Measurements from ENCODE around the gene UBAC2.

The UBAC2 gene

GRCh38 chr13:99312493-99312883, 111.8 kb downstream of the UBAC2 start:
- no peak for TF ChIP-seq CTCF (IDR thresholded peaks at IDR 0.05; ENCODE audit: low read length)
- no peak for TF ChIP-seq EZH2 (IDR thresholded peaks at IDR 0.05; ENCODE audit: borderline replicate concordance, low read length)
- H2AFZ ChIP-seq (ENCODE audit: low read length) = no peak overlapping the region
- no peaks in the 10 kb centered on the region for H3K9me3 ChIP-seq (ENCODE audit: low read length)
- H3K79me2 ChIP-seq (ENCODE audit: insufficient read depth, low read length) = peaks cover 14% of the 10 kb centered on the region
- H3K27ac ChIP-seq (ENCODE audit: low read depth, low read length, poor library complexity, severe bottlenecking) = peak overlapping the region; percentile 85
- H3K4me1 ChIP-seq (ENCODE audit: insufficient read depth, low read length, severe bottlenecking) = peaks cover 82% of the 10 kb centered on the region
- 0 out of 2 replicates have a peak, but pooled peaks cover 4% of the 10 kb centered on the region for H3K36me3 ChIP-seq (ENCODE audit: insufficient read depth, low read length)
- H3K27me3 ChIP-seq (ENCODE audit: insufficient read depth, low read length) = no peaks in the 10 kb centered on the region
- H3K4me2 ChIP-seq (ENCODE audit: low read length) = peak overlapping the region; percentile 22; the same call in 1 of the 2 replicates
- H3K4me3 ChIP-seq (ENCODE audit: low read depth, low read length, poor library complexity, severe bottlenecking) = no peak overlapping the region
- no peaks in the 10 kb centered on the region for H3K9me2 ChIP-seq (ENCODE audit: low read depth, low read length)
- H3K9ac ChIP-seq (ENCODE audit: low read length) = no peak overlapping the region; the same call in 1 of the 2 replicates
- peaks cover 13% of the 10 kb centered on the region for H3F3A ChIP-seq (ENCODE audit: insufficient read depth, low read length)
- H4K20me1 ChIP-seq (ENCODE audit: insufficient read depth, low read length) = no peaks in the 10 kb centered on the region

- no peak for TF ChIP-seq EZH2 (IDR thresholded peaks at IDR 0.05; ENCODE audit: borderline replicate concordance, low read length)
- TF ChIP-seq CTCF (IDR thresholded peaks at IDR 0.05; ENCODE audit: low read length) = no peak
- Histone ChIP-seq H3K4me2 (ENCODE audit: low read length) (no peak overlapping the region), H4K20me1 (ENCODE audit: insufficient read depth, low read length) (no peaks in the 10 kb centered on the region), H3K27ac (ENCODE audit: low read depth, low read length, poor library complexity, severe bottlenecking) (peak overlapping the region; percentile 29), H3K9ac (ENCODE audit: low read length) (no peak overlapping the region), H3K4me1 (ENCODE audit: insufficient read depth, low read length, severe bottlenecking) (peaks cover 81% of the 10 kb centered on the region), H3K79me2 (ENCODE audit: insufficient read depth, low read length) (peaks cover 4% of the 10 kb centered on the region; the same call in 1 of the 2 replicates), H3F3A (ENCODE audit: insufficient read depth, low read length) (peaks cover 14% of the 10 kb centered on the region), H3K9me3 (ENCODE audit: low read length) (no peaks in the 10 kb centered on the region), H2AFZ (ENCODE audit: low read length) (no peak overlapping the region), H3K4me3 (ENCODE audit: low read depth, low read length, poor library complexity, severe bottlenecking) (no peak overlapping the region), H3K36me3 (ENCODE audit: insufficient read depth, low read length) (0 out of 2 replicates have a peak, but pooled peaks cover 4% of the 10 kb centered on the region), H3K27me3 (ENCODE audit: insufficient read depth, low read length) (no peaks in the 10 kb centered on the region), H3K9me2 (ENCODE audit: low read depth, low read length) (no peaks in the 10 kb centered on the region)
These were observed 112.8 kb downstream of the UBAC2 start for GRCh38 chr13:99313501-99313900.

- peaks cover 82% of the 10 kb centered on the region for H3K4me1 ChIP-seq (ENCODE audit: insufficient read depth, low read length, severe bottlenecking)
- H3K9ac ChIP-seq (ENCODE audit: low read length) = no peak overlapping the region
- no peak overlapping the region for H3K4me2 ChIP-seq (ENCODE audit: low read length)
- no peaks in the 10 kb centered on the region for H4K20me1 ChIP-seq (ENCODE audit: insufficient read depth, low read length)
- no peaks in the 10 kb centered on the region for H3K9me2 ChIP-seq (ENCODE audit: low read depth, low read length)
- H3K36me3 ChIP-seq (ENCODE audit: insufficient read depth, low read length) = 0 out of 2 replicates have a peak, but pooled peaks cover 4% of the 10 kb centered on the region
- no peaks in the 10 kb centered on the region for H3K79me2 ChIP-seq (ENCODE audit: insufficient read depth, low read length)
- H3K27me3 ChIP-seq (ENCODE audit: insufficient read depth, low read length) = no peaks in the 10 kb centered on the region
- H3K27ac ChIP-seq (ENCODE audit: low read depth, low read length, poor library complexity, severe bottlenecking) = peak overlapping the region; percentile 29
- H2AFZ ChIP-seq (ENCODE audit: low read length) = no peak overlapping the region
- H3K4me3 ChIP-seq (ENCODE audit: low read depth, low read length, poor library complexity, severe bottlenecking) = no peak overlapping the region
- peaks cover 14% of the 10 kb centered on the region for H3F3A ChIP-seq (ENCODE audit: insufficient read depth, low read length)
- H3K9me3 ChIP-seq (ENCODE audit: low read length) = no peaks in the 10 kb centered on the region
- TF ChIP-seq EZH2 (IDR thresholded peaks at IDR 0.05; ENCODE audit: borderline replicate concordance, low read length) = no peak
- no peak for TF ChIP-seq CTCF (IDR thresholded peaks at IDR 0.05; ENCODE audit: low read length)
These were observed 113.3 kb downstream of the UBAC2 start for GRCh38 chr13:99313941-99314340.

Data from OCI-LY1 (cell line).